Glutamatergic neuron (in vitro differentiated cells): ENCODE results near the gene NFIA. TPM values are rescaled to one million over a fixed set of nuclear protein-coding genes. Genes with fewer than 3 reads are reported as not detected.

Source experiments
- DNase-seq: peaks from one replicate; pipeline ENCODE4 v3.0.0; 2022
- H3K27ac Mint-ChIP-seq: one replicate; pipeline ENCODE4 v1.8.0; 2020; ENCODE audit warnings: mild to moderate bottlenecking, mixed read lengths, inconsistent platforms; ENCODE audit not compliant: unreplicated experiment
- H3K27me3 Mint-ChIP-seq: one replicate; pipeline ENCODE4 v1.8.0; 2020; ENCODE audit warnings: mild to moderate bottlenecking, moderate library complexity, mixed read lengths, inconsistent platforms; ENCODE audit not compliant: unreplicated experiment
- H3K36me3 Mint-ChIP-seq: one replicate; pipeline ENCODE4 v1.8.0; 2020; ENCODE audit warnings: mild to moderate bottlenecking, mixed read lengths, inconsistent platforms; ENCODE audit not compliant: unreplicated experiment
- H3K4me1 Mint-ChIP-seq: one replicate; pipeline ENCODE4 v1.8.0; 2020; ENCODE audit warnings: mild to moderate bottlenecking, low read depth, mixed read lengths, inconsistent platforms; ENCODE audit not compliant: unreplicated experiment
- H3K4me3 Mint-ChIP-seq: one replicate; pipeline ENCODE4 v1.8.0; 2020; ENCODE audit warnings: mild to moderate bottlenecking, mixed read lengths, inconsistent platforms; ENCODE audit not compliant: unreplicated experiment
- H3K9me3 Mint-ChIP-seq: one replicate; pipeline ENCODE4 v1.8.0; 2020; ENCODE audit warnings: mild to moderate bottlenecking, moderate library complexity, mixed read lengths, inconsistent platforms; ENCODE audit not compliant: unreplicated experiment
- CTCF ChIP-seq: fragments of 200-600 bp; sonication (generic); IDR thresholded peaks from one replicate; pipeline ENCODE4 v1.5.0; 2021; ENCODE audit not compliant: partially characterized antibody, unreplicated experiment
- total RNA-seq: library from RNA; stranded (reverse); fragmentation: NEBNext Ultra II Directional; extraction: Animal tissue kit (Norgen Biotek cat#: 25700); gene quantifications from one replicate; pipeline ENCODE4 v1.2.1, GENCODE V29; 2021; ENCODE audit not compliant: unreplicated experiment

Gene NFIA
- total RNA-seq, 1 donor from 2014 or later: 16.4 TPM

GRCh38 chr1:61389926-61390845 is 307.8 kb downstream of the NFIA start:
- H3K27me3 Mint-ChIP-seq: no peaks in the 10 kb centered on the region

GRCh38 chr1:61391730-61392129 is 309.4 kb downstream of the NFIA start:
- DNase-seq: no peak
- H3K36me3 Mint-ChIP-seq: no peaks in the 10 kb centered on the region
- peaks cover 1% of the 10 kb centered on the region for H3K9me3 Mint-ChIP-seq
- no peak overlapping the region for H3K4me3 Mint-ChIP-seq
- no peaks in the 10 kb centered on the region for H3K27me3 Mint-ChIP-seq
- H3K27ac Mint-ChIP-seq: no peak overlapping the region
- no peak for TF ChIP-seq CTCF
- H3K4me1 Mint-ChIP-seq: peaks cover 11% of the 10 kb centered on the region

More at GRCh38 chr1:61389926-61390845, 307.8 kb downstream of the NFIA start:
- TF ChIP-seq CTCF: no peak
- no peak overlapping the region for H3K27ac Mint-ChIP-seq
- no peak for DNase-seq
- no peaks in the 10 kb centered on the region for H3K36me3 Mint-ChIP-seq
- peaks cover 8% of the 10 kb centered on the region for H3K4me1 Mint-ChIP-seq
- H3K4me3 Mint-ChIP-seq: no peak overlapping the region
- peaks cover 1% of the 10 kb centered on the region for H3K9me3 Mint-ChIP-seq

GRCh38 chr1:61392409-61393242 is 310.3 kb downstream of the NFIA start:
- TF ChIP-seq CTCF: no peak
- Mint-ChIP-seq H3K36me3 (no peaks in the 10 kb centered on the region), H3K9me3 (peaks cover 1% of the 10 kb centered on the region), H3K27me3 (no peaks in the 10 kb centered on the region), H3K4me3 (no peak overlapping the region), H3K4me1 (peaks cover 7% of the 10 kb centered on the region), H3K27ac (no peak overlapping the region)
- no peak for DNase-seq

GRCh38 chr1:61393575-61393974 is 311.2 kb downstream of the NFIA start:
- no peak for TF ChIP-seq CTCF
- DNase-seq: no peak
- no peaks in the 10 kb centered on the region for H3K27me3 Mint-ChIP-seq

More at GRCh38 chr1:61393575-61393974, 311.2 kb downstream of the NFIA start:
- Mint-ChIP-seq H3K4me1 (peaks cover 7% of the 10 kb centered on the region), H3K27ac (no peak overlapping the region), H3K36me3 (no peaks in the 10 kb centered on the region), H3K9me3 (peaks cover 1% of the 10 kb centered on the region), H3K4me3 (no peak overlapping the region)
